Brain microvascular endothelial cell (primary cell): Measurements from ENCODE around the gene CACNA2D2.

Experiments
- DNase-seq: peaks from one replicate; pipeline ENCODE4 v3.0.0-alpha.2; 2020
- H3K27ac ChIP-seq: fragments of 250-450 bp; sonication (Bioruptor Pico); 2 replicates; pipeline ENCODE4 v1.5.1; 2020; ENCODE audit warnings: mild to moderate bottlenecking, moderate library complexity
- H3K27me3 ChIP-seq: fragments of 250-450 bp; sonication (Bioruptor Pico); replicated peaks from 2 replicates; pipeline ENCODE4 v1.5.1; 2020; ENCODE audit warnings: mild to moderate bottlenecking
- H3K36me3 ChIP-seq: fragments of 250-450 bp; sonication (Bioruptor Pico); replicated peaks from 2 replicates; pipeline ENCODE4 v1.5.1; 2020; ENCODE audit warnings: mild to moderate bottlenecking
- H3K4me3 ChIP-seq: 2 replicates; pipeline ENCODE4 v1.5.1; 2011; ENCODE audit warnings: low read depth, mild to moderate bottlenecking, control low read depth, low read length, moderate library complexity
- CTCF ChIP-seq: IDR thresholded peaks from 2 replicates; pipeline ENCODE4 v1.5.1; 2011; ENCODE audit warnings: low read depth, mild to moderate bottlenecking, moderate library complexity, low read length, control low read depth, inconsistent platforms; ENCODE audit errors: missing control alignments
- in situ Hi-C: cut with HindIII; loops from 2 replicates; pipeline ENCODE4 v1.10.0; 2017; ENCODE audit warnings: low sequenced_read_pairs, low pct_ligation_motif_present

CACNA2D2 gene

GRCh38 chr3:50381383-50381782, 122.1 kb downstream of the CACNA2D2 start:
- H3K27me3 ChIP-seq = no peaks in the 10 kb centered on the region
- in situ Hi-C loops = no loop called here
- no peak overlapping the region for H3K27ac ChIP-seq
- H3K4me3 ChIP-seq = no peak overlapping the region
- DNase-seq = no peak
- TF ChIP-seq CTCF = no peak
- no peaks in the 10 kb centered on the region for H3K36me3 ChIP-seq

GRCh38 chr3:50380405-50381085, 122.9 kb downstream of the CACNA2D2 start:
- no peak for DNase-seq
- H3K27me3 ChIP-seq = no peaks in the 10 kb centered on the region
- no peak overlapping the region for H3K27ac ChIP-seq
- TF ChIP-seq CTCF = no peak
- in situ Hi-C loops = no loop called here
- H3K36me3 ChIP-seq = no peaks in the 10 kb centered on the region
- H3K4me3 ChIP-seq = no peak overlapping the region

GRCh38 chr3:50378757-50379156, 124.7 kb downstream of the CACNA2D2 start:
- no peak for TF ChIP-seq CTCF
- in situ Hi-C loops = no loop called here
- no peak overlapping the region for H3K4me3 ChIP-seq

GRCh38 chr3:50378024-50378423, 125.4 kb downstream of the CACNA2D2 start:
- Histone ChIP-seq H3K27me3 (no peaks in the 10 kb centered on the region), H3K4me3 (no peak overlapping the region), H3K27ac (no peak overlapping the region), H3K36me3 (no peaks in the 10 kb centered on the region)
- in situ Hi-C loops = no loop called here
- DNase-seq = no peak
- TF ChIP-seq CTCF = no peak

More at GRCh38 chr3:50378757-50379156, 124.7 kb downstream of the CACNA2D2 start:
- DNase-seq = no peak
- Histone ChIP-seq H3K27me3 (no peaks in the 10 kb centered on the region), H3K36me3 (no peaks in the 10 kb centered on the region), H3K27ac (no peak overlapping the region)

GRCh38 chr3:50375258-50375931, 128.0 kb downstream of the CACNA2D2 start:
- H3K27ac ChIP-seq = no peak overlapping the region
- H3K36me3 ChIP-seq = no peaks in the 10 kb centered on the region
- no peak for DNase-seq
- H3K27me3 ChIP-seq = no peaks in the 10 kb centered on the region
- in situ Hi-C loops = no loop called here
- H3K4me3 ChIP-seq = no peak overlapping the region
- peak; percentile 18 for TF ChIP-seq CTCF
